Stomach (tissue), 9 donors: ENCODE measurements around the gene RELN. TPM values are rescaled to one million over a fixed set of nuclear protein-coding genes. Genes with fewer than 3 reads are reported as not detected.

ENCODE experiments used
- DNase-seq, 2 donors: peaks; one replicate each; pipeline versions ENCODE4 v3.0.0 to v3.0.0-alpha.2; 2013 to 2019
- H3K27ac ChIP-seq, 5 donors: fragments of 200-600 bp in 4 of 5; sonication (generic) in 4 of 5; one replicate each; pipeline ENCODE4 v1.5.1; 2013 to 2019; ENCODE audit warnings: mild to moderate bottlenecking in 1 of 5, moderate library complexity in 1 of 5
- H3K27me3 ChIP-seq, 3 donors: fragments of 200-600 bp; sonication (generic); one replicate each; pipeline ENCODE4 v1.5.1; 2017 to 2019; ENCODE audit warnings: mixed run types in 1 of 3
- H3K36me3 ChIP-seq, 4 donors: fragments of 200-600 bp; sonication (generic); 1 replicate in 3 of 4; 2 replicates in 1 of 4; pipeline ENCODE4 v1.5.1; 2016 to 2019
- H3K4me1 ChIP-seq, 4 donors: fragments of 200-600 bp; sonication (generic); one replicate each; pipeline ENCODE4 v1.5.1; 2016 to 2019
- H3K4me3 ChIP-seq, 4 donors: fragments of 200-600 bp; sonication (generic) in 3 of 4; one replicate each; pipeline ENCODE4 v1.5.1; 2016 to 2019; ENCODE audit warnings: mild to moderate bottlenecking in 1 of 4
- H3K9me3 ChIP-seq, 4 donors: fragments of 200-600 bp; sonication (generic); one replicate each; pipeline ENCODE4 v1.5.1; 2016 to 2019
- CTCF ChIP-seq, 7 experiments: fragments of 450-650 bp in 4 of 7; fragments of 200-600 bp in 3 of 7; sonication (generic) in 3 of 7; IDR thresholded peaks; one replicate each; pipeline ENCODE4 v1.5.1; 2016 to 2019; ENCODE audit warnings: antibody characterized with exemption in 7 of 7, control low read depth in 2 of 7, mild to moderate bottlenecking in 1 of 7
- EP300 ChIP-seq: sonication (generic); formaldehyde crosslinking; IDR thresholded peaks from one replicate; pipeline ENCODE4 v1.6.1; 2017; ENCODE audit warnings: antibody characterized with exemption
- POLR2A ChIP-seq, 4 donors: fragments of 450-650 bp; IDR thresholded peaks; one replicate each; pipeline ENCODE4 v1.6.1; 2016; ENCODE audit warnings: antibody characterized with exemption in 4 of 4, control low read depth in 2 of 4, mild to moderate bottlenecking in 1 of 4, moderate library complexity in 1 of 4
- POLR2AphosphoS5 ChIP-seq, 3 donors: sonication (generic); formaldehyde crosslinking; IDR thresholded peaks; one replicate each; pipeline ENCODE4 v1.6.1; 2016; ENCODE audit warnings: antibody characterized with exemption in 3 of 3
- WGBS, 5 donors: extraction: QIAGEN DNeasy Blood & Tissue Kit in 3 of 5; methylation state at CpG; one replicate each; pipeline versions ENCODE4 v1.1.5 to v1.1.7; 2013 to 2018; 5-methylcytosine and 5-hydroxymethylcytosine counted together
- intact Hi-C: fragments of 100-400 bp; cut with DNase I; formaldehyde crosslinking; loops from one replicate; pipeline ENCODE4 v1.15.1; 2023; ENCODE audit warnings: low total_unique reads
- polyA plus RNA-seq, 3 donors: library from polyadenylated mRNA; stranded (reverse); fragments of 200-250 nt; gene quantifications; one replicate each; pipeline ENCODE4 v1.2.3, GENCODE V29; 2013
- total RNA-seq, 5 donors: library from RNA; depleted of rRNA; stranded (reverse); fragments of >200 nt; gene quantifications; one replicate each; pipeline versions ENCODE4 v1.1.0 to v1.2.3, GENCODE V29; 2014 to 2016
- donor health status: healthy with polysubstance abuse.
- donor health status: Bipolar disorder and iron deficiency.
- donor health status: healthy.

RELN gene
- total and polyA plus RNA-seq, 8 donors, result 0.19 to 14.3 (median 2.2) TPM

DNA sequence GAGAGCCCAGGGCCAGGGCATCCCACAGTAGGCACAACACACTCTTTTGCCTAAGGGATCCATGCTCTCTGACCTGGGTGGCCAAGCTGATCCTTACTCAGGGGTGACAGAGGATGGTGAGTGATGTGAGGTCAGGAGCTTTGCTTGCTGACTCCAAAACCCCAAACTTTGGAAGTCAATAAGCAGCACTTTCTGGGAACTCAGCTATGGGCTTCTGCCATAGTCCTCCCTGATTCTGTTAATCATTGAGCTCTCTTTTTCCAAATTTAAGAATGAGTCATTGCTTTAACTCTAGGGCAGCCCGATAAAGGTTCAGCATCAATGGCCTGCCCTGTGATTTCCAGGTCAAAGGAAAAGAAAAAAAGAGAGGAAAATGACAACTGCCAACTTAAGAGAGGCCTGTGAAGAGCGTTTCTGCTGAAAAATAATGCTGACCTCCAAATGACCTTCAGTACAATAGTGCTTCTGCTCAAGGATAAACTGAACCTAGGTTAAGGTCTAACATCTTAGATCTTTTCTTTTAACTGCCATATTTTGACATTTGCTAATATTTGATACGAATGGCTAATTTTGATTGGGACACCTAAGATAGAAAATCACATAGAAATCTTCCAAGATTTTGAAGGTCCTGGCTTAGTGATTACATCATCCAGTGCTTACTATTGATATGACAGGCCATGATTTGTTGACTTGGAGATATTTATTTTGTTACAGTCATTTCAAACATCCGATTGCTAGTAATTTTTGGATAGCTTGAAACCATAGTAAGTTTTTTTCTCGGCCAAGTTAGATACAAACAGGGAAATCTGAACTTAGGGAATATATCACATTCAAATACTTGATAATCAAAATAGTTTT is 20.8 kb upstream of the RELN start:
- Histone ChIP-seq H3K4me3 (no peak overlapping the region), H3K9me3 (no peaks in the 10 kb centered on the region), H3K27ac (no peak overlapping the region), H3K4me1 (no peaks in the 10 kb centered on the region), H3K36me3 (no peaks in the 10 kb centered on the region), H3K27me3 (no peaks in the 10 kb centered on the region)
- intact Hi-C loops, result no loop called here
- no peak for TF ChIP-seq EP300
- no peak for TF ChIP-seq POLR2A (IDR thresholded peaks at IDR 0.05)
- TF ChIP-seq POLR2AphosphoS5 (IDR thresholded peaks at IDR 0.05), result no peak
- no peak for TF ChIP-seq CTCF (IDR thresholded peaks at IDR 0.05)
- 48 to 68% (median 56%) methylated on average over 5 of the region's 5 CpGs for WGBS, 5 donors
- DNase-seq, result no peak

DNA sequence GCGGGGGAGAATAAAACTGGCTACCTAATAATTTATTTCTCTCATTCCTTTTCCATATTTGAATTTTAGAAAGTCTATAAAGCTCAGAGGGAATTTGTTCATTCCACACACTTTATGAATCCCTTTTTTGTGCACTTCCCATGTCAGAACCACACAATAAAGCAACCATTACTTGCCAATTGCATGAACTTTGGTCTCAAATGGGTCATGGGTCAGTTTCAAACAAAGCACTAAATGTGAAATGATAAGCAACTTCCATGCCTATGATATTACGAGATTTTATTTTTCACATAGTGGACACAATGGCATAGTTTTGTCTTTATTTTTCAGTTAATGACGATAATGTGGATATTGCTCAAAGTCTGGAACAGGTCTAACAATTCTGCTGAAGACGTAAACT is 18.6 kb upstream of the RELN start:
- Histone ChIP-seq H3K9me3 (no peaks in the 10 kb centered on the region), H3K27me3 (no peaks in the 10 kb centered on the region), H3K4me3 (no peak overlapping the region), H3K27ac (no peak overlapping the region), H3K4me1 (no peaks in the 10 kb centered on the region), H3K36me3 (no peaks in the 10 kb centered on the region)
- TF ChIP-seq CTCF (IDR thresholded peaks at IDR 0.05) (no peak), EP300 (no peak), POLR2AphosphoS5 (IDR thresholded peaks at IDR 0.05) (no peak), POLR2A (IDR thresholded peaks at IDR 0.05) (no peak)
- intact Hi-C loops, result no loop called here
- 70 to 83% (median 79%) methylated on average over 4 of the region's 4 CpGs for WGBS, 5 donors
- DNase-seq, result no peak

- no peak for DNase-seq
- Histone ChIP-seq H3K9me3 (no peaks in the 10 kb centered on the region), H3K27me3 (no peaks in the 10 kb centered on the region), H3K36me3 (no peaks in the 10 kb centered on the region), H3K4me3 (no peak overlapping the region), H3K4me1 (no peaks in the 10 kb centered on the region), H3K27ac (no peak overlapping the region)
- intact Hi-C loops, result no loop called here
- WGBS, 5 donors, result 49 to 79% (median 54%) methylated on average over 3 of the region's 3 CpGs
- no peak for TF ChIP-seq POLR2A (IDR thresholded peaks at IDR 0.05)
- no peak for TF ChIP-seq POLR2AphosphoS5 (IDR thresholded peaks at IDR 0.05)
- no peak for TF ChIP-seq EP300
- no peak for TF ChIP-seq CTCF (IDR thresholded peaks at IDR 0.05)
Observed at GRCh38 chr7:104007614-104008013, 18.2 kb upstream of the RELN start.

DNA sequence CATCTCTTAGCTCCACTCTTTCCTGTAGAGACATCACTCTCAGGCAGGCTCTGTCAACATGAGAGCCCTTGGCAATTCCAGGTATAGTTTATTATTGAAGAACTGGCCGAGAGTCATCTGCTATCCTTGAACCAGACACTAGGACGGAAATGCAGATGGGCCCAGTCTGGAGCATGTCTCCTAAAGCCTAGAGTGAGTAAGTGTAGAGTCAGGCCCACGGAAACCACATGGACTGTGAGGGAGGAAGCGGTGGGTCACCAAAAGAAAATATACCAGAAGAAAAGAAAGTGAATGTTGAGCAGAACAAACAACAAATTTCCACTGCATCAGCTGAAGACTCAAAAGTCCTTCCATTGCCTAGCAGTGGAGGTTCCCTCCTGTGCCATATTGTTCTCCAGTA is 15.7 kb upstream of the RELN start:
- TF ChIP-seq POLR2A (IDR thresholded peaks at IDR 0.05) (no peak), CTCF (IDR thresholded peaks at IDR 0.05) (no peak), POLR2AphosphoS5 (IDR thresholded peaks at IDR 0.05) (no peak), EP300 (no peak)
- no peak overlapping the region for H3K4me3 ChIP-seq
- no peaks in the 10 kb centered on the region for H3K9me3 ChIP-seq
- no peak overlapping the region for H3K27ac ChIP-seq
- H3K36me3 ChIP-seq, result no peaks in the 10 kb centered on the region
- intact Hi-C loops, result no loop called here
- DNase-seq, result no peak
- 85 to 89% (median 87%) methylated on average over 4 of the region's 4 CpGs for WGBS, 5 donors
- H3K27me3 ChIP-seq, result no peaks in the 10 kb centered on the region
- H3K4me1 ChIP-seq, result no peaks in the 10 kb centered on the region
